NB4 (cell line): ENCODE measurements around the gene SPATA21.

Source experiments
- CTCF ChIP-seq: IDR thresholded peaks from one replicate; pipeline ENCODE4 v1.5.1; 2012; ENCODE audit warnings: low read depth, low read length
- MAX ChIP-seq: IDR thresholded peaks from 2 replicates; pipeline ENCODE4 v1.6.1; 2011; ENCODE audit warnings: low read depth, low read length
- POLR2A ChIP-seq: IDR thresholded peaks from 2 replicates; pipeline ENCODE4 v1.6.1; 2011; ENCODE audit warnings: mild to moderate bottlenecking; ENCODE audit not compliant: insufficient read length; ENCODE audit errors: extremely low read depth

GRCh38 chr1:16418823-16419425 lies 18.3 kb downstream of the SPATA21 start:
- TF ChIP-seq POLR2A (no peak), CTCF (no peak), MAX (no peak)
